Measurements from ENCODE around the gene AUP1.
"Not testable (repeated sequence)": the region's sequence is repeated elsewhere in the genome, so short reads cannot be mapped to it uniquely, and the experiment has no call there.

The AUP1 gene

GRCh38 chr2:74496997-74497776 lies 32.3 kb downstream of the AUP1 start:
- DNase-seq, result no peak

GRCh38 chr2:74495440-74495839 lies 34.1 kb downstream of the AUP1 start:
- DNase-seq, result no peak

- no peak for DNase-seq
These were observed 36.0 kb downstream of the AUP1 start for GRCh38 chr2:74493546-74493945.

GRCh38 chr2:74491648-74492544 lies 37.6 kb downstream of the AUP1 start:
- DNase-seq, result no peak

GRCh38 chr2:74489906-74490305 lies 39.6 kb downstream of the AUP1 start:
- no peak for DNase-seq

- no peak for DNase-seq
These were observed 40.6 kb downstream of the AUP1 start for GRCh38 chr2:74488643-74489481.

- DNase-seq, result no peak
These were observed 43.4 kb downstream of the AUP1 start for GRCh38 chr2:74486141-74486540.

GRCh38 chr2:74483675-74484164 lies 45.8 kb downstream of the AUP1 start:
- not testable (repeated sequence) for DNase-seq

GRCh38 chr2:74482801-74483674 lies 46.5 kb downstream of the AUP1 start, which contains the start of the genes CCDC142 and TTC31:
Gene CCDC142, minus strand, starts transcription at chr2:74482998. Its CDS starts 161 bp downstream, at chr2:74482837.
Gene TTC31, plus strand, starts transcription at chr2:74483081. Its CDS starts 15 bp downstream, at chr2:74483096.
- DNase-seq, result peak; percentile 96

- DNase-seq, result peak; percentile 69
These were observed 47.3 kb downstream of the AUP1 start for GRCh38 chr2:74481961-74482800.

GRCh38 chr2:74481431-74481830 lies 48.1 kb downstream of the AUP1 start:
- DNase-seq, result no peak
